Measurements from ENCODE around the gene ANTXR2.

Gene ANTXR2

GRCh38 chr4:80022282-80022681 lies 50.7 kb downstream of the ANTXR2 start:
- no peak for TF ChIP-seq CTCF (IDR thresholded peaks at IDR 0.05; ENCODE audit: low read depth, low read length, missing control alignments)
- no peak for DNase-seq (ENCODE audit: low read depth)
- in situ Hi-C loops (cut with HindIII; ENCODE audit: low sequenced_read_pairs) = no loop called here
- H3K4me3 ChIP-seq (ENCODE audit: low read depth, low read length) = no peak overlapping the region

GRCh38 chr4:80017125-80017854 lies 55.7 kb downstream of the ANTXR2 start:
- H3K4me3 ChIP-seq (ENCODE audit: low read depth, low read length) = no peak overlapping the region
- in situ Hi-C loops (cut with HindIII; ENCODE audit: low sequenced_read_pairs) = no loop called here
- peak; percentile 73 for DNase-seq (ENCODE audit: low read depth)
- TF ChIP-seq CTCF (IDR thresholded peaks at IDR 0.05; ENCODE audit: low read depth, low read length, missing control alignments) = no peak

DNA sequence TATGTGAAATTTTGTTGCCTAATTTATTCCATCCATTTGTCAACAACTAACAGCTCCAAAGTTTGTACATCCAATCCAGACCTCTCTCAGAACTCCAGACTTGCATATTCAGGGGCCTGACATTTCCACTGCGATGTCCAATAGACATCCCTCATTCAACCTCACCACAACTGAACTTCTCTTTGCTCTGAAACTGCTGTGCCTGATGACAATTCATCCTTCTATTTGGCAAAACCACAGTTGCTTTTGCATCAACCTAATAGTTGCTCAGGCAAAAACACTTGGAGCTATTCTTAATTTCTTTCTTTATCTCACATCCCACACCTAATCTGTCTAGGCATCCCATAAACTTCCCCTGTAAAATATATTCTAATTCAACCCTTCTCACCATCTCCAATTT lies 56.5 kb downstream of the ANTXR2 start:
- in situ Hi-C loops (cut with HindIII; ENCODE audit: low sequenced_read_pairs) = no loop called here
- H3K4me3 ChIP-seq (ENCODE audit: low read depth, low read length) = no peak overlapping the region
- TF ChIP-seq CTCF (IDR thresholded peaks at IDR 0.05; ENCODE audit: low read depth, low read length, missing control alignments) = no peak
- DNase-seq (ENCODE audit: low read depth) = peak; percentile 5

DNA sequence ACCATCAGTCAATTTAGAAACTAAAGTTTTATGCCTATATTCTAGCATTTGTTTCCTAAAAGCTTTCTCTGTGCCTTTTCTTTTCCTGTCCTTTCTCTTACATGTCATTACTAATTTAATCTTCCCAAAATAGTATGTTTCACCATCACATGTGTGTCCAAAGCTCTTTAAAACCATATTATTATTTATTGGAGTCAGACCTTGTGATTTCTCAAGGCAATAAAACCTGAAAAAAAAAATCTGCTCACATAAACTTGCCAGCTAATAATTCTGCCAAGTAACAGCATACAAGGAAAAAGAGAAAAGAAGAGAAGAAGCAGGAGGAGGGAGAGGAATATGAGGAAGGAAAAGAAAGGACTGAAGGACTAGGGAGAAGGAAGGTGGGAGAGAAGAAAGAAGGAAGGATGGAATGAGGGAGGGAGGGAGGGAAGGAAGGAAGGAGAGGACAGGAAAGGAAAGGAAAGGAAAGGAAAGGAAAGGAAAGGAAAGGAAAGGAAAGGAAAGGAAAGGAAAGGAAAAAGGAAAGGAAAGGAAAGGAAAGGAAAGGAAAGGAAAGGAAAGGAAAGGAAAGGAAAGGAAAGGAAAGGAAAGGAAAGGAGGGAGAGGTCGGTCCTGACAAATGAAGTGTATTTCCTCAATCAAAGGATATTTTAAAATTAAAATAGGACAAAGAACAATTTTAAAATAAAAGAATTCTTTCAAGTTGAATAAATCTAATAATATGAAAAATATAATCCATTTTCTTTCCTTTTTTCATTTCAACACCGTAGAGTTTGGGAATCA lies 57.4 kb downstream of the ANTXR2 start:
- no peak for TF ChIP-seq CTCF (IDR thresholded peaks at IDR 0.05; ENCODE audit: low read depth, low read length, missing control alignments)
- in situ Hi-C loops (cut with HindIII; ENCODE audit: low sequenced_read_pairs) = no loop called here
- no peak for DNase-seq (ENCODE audit: low read depth)
- H3K4me3 ChIP-seq (ENCODE audit: low read depth, low read length) = no peak overlapping the region

GRCh38 chr4:80014531-80014930 lies 58.5 kb downstream of the ANTXR2 start:
- in situ Hi-C loops (cut with HindIII; ENCODE audit: low sequenced_read_pairs) = no loop called here
- no peak for TF ChIP-seq CTCF (IDR thresholded peaks at IDR 0.05; ENCODE audit: low read depth, low read length, missing control alignments)
- H3K4me3 ChIP-seq (ENCODE audit: low read depth, low read length) = no peak overlapping the region
- DNase-seq (ENCODE audit: low read depth) = no peak

DNA sequence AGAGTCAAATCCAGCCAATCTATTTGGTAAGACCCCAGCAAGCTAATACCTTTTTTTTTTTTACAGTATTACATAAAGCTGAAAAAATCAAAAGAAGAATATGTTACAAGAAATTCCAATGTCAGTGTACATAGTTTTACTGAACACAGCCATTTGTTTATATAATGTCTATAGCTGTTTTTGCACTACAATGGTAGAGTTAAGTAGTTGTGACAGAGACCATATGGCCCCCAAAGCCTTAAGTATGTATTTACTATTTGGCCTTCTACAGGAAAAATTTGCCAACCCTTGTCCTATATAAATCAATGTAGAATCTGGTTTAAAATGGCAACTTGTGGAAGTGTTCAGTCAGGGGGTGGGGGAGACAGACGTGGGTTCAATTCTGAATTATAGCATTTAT lies 60.7 kb downstream of the ANTXR2 start:
- DNase-seq (ENCODE audit: low read depth) = no peak
- in situ Hi-C loops (cut with HindIII; ENCODE audit: low sequenced_read_pairs) = no loop called here
- TF ChIP-seq CTCF (IDR thresholded peaks at IDR 0.05; ENCODE audit: low read depth, low read length, missing control alignments) = no peak
- no peak overlapping the region for H3K4me3 ChIP-seq (ENCODE audit: low read depth, low read length)

Measured in astrocyte of the cerebellum (primary cell).